NCI-H2107 (cell line): Measurements from ENCODE around the gene CEP135.
"Not testable (repeated sequence)": the region's sequence is repeated elsewhere in the genome, so short reads cannot be mapped to it uniquely, and the experiment has no call there.

ENCODE experiments used
- DNase-seq: peaks from one replicate; lab custom pipeline; 2025; lab: John Stamatoyannopoulos, UW

Gene CEP135

GRCh38 chr4:55941881-55942396, 6.8 kb upstream of the CEP135 start:
- no peak for DNase-seq

GRCh38 chr4:55947254-55947882, 1.4 kb upstream of the CEP135 start:
- DNase-seq = no peak

- DNase-seq = no peak
These were observed 626 bp upstream of the CEP135 start for GRCh38 chr4:55947912-55948725.

GRCh38 chr4:55949482-55949802, 697 bp downstream of the CEP135 start:
- no peak for DNase-seq

GRCh38 chr4:55951191-55951922, 2.6 kb downstream of the CEP135 start:
- no peak for DNase-seq

- DNase-seq = no peak
These were observed 7.0 kb downstream of the CEP135 start for GRCh38 chr4:55955710-55956109.

- DNase-seq = no peak
These were observed 10.9 kb downstream of the CEP135 start for GRCh38 chr4:55959655-55960054.

GRCh38 chr4:55964046-55964445, 15.3 kb downstream of the CEP135 start:
- no peak for DNase-seq

- no peak for DNase-seq
These were observed 16.8 kb downstream of the CEP135 start for GRCh38 chr4:55965585-55965984.

GRCh38 chr4:55966324-55966723, 17.6 kb downstream of the CEP135 start:
- not testable (repeated sequence) for DNase-seq

GRCh38 chr4:55967376-55967775, 18.6 kb downstream of the CEP135 start:
- DNase-seq = no peak

GRCh38 chr4:55973650-55974049, 24.9 kb downstream of the CEP135 start:
- DNase-seq = no peak

- DNase-seq = no peak
These were observed 29.1 kb downstream of the CEP135 start for GRCh38 chr4:55977811-55978210.

- DNase-seq = no peak
These were observed 30.8 kb downstream of the CEP135 start for GRCh38 chr4:55979562-55979961.

GRCh38 chr4:55980725-55981124, 32.0 kb downstream of the CEP135 start:
- no peak for DNase-seq

GRCh38 chr4:55982976-55983375, 34.2 kb downstream of the CEP135 start:
- no peak for DNase-seq

- DNase-seq = no peak
These were observed 41.0 kb downstream of the CEP135 start for GRCh38 chr4:55989766-55990165.

- DNase-seq = no peak
These were observed 45.4 kb downstream of the CEP135 start for GRCh38 chr4:55993994-55994663.

- no peak for DNase-seq
These were observed 47.9 kb downstream of the CEP135 start for GRCh38 chr4:55996646-55997045.

GRCh38 chr4:56003606-56004005, 54.9 kb downstream of the CEP135 start:
- DNase-seq = no peak

- no peak for DNase-seq
These were observed 55.5 kb downstream of the CEP135 start for GRCh38 chr4:56004235-56004634.

GRCh38 chr4:56007154-56007553, 58.4 kb downstream of the CEP135 start:
- DNase-seq = no peak
